Astrocyte of the cerebellum (primary cell): Measurements from ENCODE around the gene TBCK.

Experiments
- DNase-seq: peaks from one replicate; pipeline ENCODE4 v3.0.0-alpha.2; 2011; ENCODE audit warnings: low read depth
- H3K4me3 ChIP-seq: 2 replicates; pipeline ENCODE4 v1.5.1; 2011; ENCODE audit warnings: mild to moderate bottlenecking, low read depth, low read length, moderate library complexity
- in situ Hi-C: cut with HindIII; loops from 2 replicates; pipeline ENCODE4 v1.10.0; 2017; ENCODE audit warnings: low sequenced_read_pairs
- TF ChIP-seq, protein P1 (sequence below): IDR thresholded peaks from 2 replicates; pipeline ENCODE4 v1.5.1; 2012; ENCODE audit warnings: low read length, low read depth, moderate library complexity, mild to moderate bottlenecking; ENCODE audit errors: missing control alignments

The TBCK gene

GRCh38 chr4:105994061-105994460 lies 321.9 kb downstream of the TBCK start:
- DNase-seq: no peak
- TF ChIP-seq, protein P1, sequence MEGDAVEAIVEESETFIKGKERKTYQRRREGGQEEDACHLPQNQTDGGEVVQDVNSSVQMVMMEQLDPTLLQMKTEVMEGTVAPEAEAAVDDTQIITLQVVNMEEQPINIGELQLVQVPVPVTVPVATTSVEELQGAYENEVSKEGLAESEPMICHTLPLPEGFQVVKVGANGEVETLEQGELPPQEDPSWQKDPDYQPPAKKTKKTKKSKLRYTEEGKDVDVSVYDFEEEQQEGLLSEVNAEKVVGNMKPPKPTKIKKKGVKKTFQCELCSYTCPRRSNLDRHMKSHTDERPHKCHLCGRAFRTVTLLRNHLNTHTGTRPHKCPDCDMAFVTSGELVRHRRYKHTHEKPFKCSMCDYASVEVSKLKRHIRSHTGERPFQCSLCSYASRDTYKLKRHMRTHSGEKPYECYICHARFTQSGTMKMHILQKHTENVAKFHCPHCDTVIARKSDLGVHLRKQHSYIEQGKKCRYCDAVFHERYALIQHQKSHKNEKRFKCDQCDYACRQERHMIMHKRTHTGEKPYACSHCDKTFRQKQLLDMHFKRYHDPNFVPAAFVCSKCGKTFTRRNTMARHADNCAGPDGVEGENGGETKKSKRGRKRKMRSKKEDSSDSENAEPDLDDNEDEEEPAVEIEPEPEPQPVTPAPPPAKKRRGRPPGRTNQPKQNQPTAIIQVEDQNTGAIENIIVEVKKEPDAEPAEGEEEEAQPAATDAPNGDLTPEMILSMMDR: no peak
- no peak overlapping the region for H3K4me3 ChIP-seq
- in situ Hi-C loops: no loop called here

- TF ChIP-seq, protein P1: no peak
- in situ Hi-C loops: no loop called here
- peak; percentile 44 for DNase-seq
- no peak overlapping the region for H3K4me3 ChIP-seq
Measured at GRCh38 chr4:105992641-105993305, 323.2 kb downstream of the TBCK start.

DNA sequence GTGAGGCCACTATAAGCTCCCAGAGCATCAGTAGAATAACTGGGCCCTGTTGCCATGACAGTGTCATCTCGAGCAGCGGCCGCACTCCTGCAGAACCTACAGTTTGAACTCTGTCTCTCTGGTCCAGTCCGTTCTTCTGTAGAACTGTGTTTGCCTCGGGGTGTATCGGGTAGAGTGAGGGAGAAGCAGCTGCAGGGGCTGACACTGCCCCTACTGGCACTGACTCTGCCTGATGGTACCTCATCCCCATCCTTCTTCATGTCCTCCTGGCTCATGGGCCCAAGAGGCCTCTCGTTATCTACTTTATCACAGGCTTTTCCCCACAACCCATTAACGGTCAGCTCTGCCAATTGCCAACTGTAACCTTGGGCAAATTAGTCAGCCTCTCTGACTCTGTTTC lies 324.3 kb downstream of the TBCK start:
- TF ChIP-seq, protein P1: no peak
- DNase-seq: no peak
- in situ Hi-C loops: no loop called here
- no peak overlapping the region for H3K4me3 ChIP-seq
